HG02981 (cell line): ENCODE results near the gene RNF222.
"Not testable (repeated sequence)": the region's sequence is repeated elsewhere in the genome, so short reads cannot be mapped to it uniquely, and the experiment has no call there.

Experiments
- ATAC-seq: cut with Tn5 transposase; IDR thresholded peaks from one replicate; pipeline ENCODE4 v1.9.1; 2021; ENCODE audit warnings: mild to moderate bottlenecking, moderate library complexity; ENCODE audit not compliant: unreplicated experiment

The RNF222 gene

DNA sequence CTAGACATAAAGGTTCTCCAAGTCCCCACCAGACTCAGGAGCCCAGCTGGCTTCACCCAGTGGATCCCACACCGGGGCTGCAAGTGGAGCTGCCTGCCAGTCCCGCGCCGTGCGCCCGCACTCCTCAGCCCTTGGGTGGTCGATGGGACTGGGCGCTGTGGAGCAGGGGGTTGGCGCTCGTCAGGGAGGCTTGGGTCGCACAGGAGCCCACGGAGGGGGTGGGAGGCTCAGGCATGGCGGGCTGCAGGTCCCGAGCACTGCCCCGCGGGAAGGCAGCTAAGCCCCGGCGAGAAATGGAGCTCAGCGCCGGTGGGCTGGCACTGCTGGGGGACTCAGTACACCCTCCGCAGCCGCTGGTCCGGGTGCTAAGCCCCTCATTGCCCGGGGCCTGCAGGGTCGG is 50.6 kb downstream of the RNF222 start:
- not testable (repeated sequence) for ATAC-seq

GRCh38 chr17:8345951-8346665 is 51.5 kb downstream of the RNF222 start:
- ATAC-seq = no peak

- no peak for ATAC-seq
Observed at GRCh38 chr17:8345052-8345690, 52.5 kb downstream of the RNF222 start.

DNA sequence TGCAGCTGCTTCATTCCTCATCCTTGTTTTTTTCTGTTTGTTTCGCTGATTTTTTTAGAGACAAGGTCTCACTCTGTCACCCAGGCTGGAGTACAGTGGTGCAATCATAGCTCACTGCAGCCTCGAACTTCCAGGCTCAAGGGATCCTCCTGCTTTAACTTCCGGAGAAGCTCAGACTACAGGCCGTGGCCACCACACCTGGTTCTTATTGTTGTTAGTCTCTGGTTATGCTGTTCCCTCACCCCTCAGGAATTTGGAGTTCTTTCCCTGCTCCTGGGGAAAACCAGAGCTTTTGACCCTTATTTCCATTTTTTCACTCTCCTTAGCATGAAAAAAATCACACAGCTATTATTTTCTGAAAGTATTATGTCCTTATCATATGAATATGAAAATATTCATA is 56.2 kb downstream of the RNF222 start:
- ATAC-seq = no peak
